K562 (cell line): ENCODE results near the gene USP37. TPM values are rescaled to one million over a fixed set of nuclear protein-coding genes. Genes with fewer than 3 reads are reported as not detected.

Experiments used
- CHD1 ChIP-seq: fragments of 200-600 bp; sonication (generic); IDR thresholded peaks from one replicate; pipeline ENCODE4 v1.6.1; 2012; ENCODE audit warnings: mild to moderate bottlenecking, moderate library complexity, low read length, inconsistent platforms
- MAFG ChIP-seq: fragments of 450-650 bp; conservative IDR thresholded peaks from 2 replicates; pipeline ENCODE4 v1.6.1; 2016; ENCODE audit warnings: missing genetic modification characterization, missing compliant biosample characterization
- MTA3 ChIP-seq: fragments of 450-650 bp; formaldehyde crosslinking; IDR thresholded peaks from 2 replicates; pipeline ENCODE4 v1.6.1; 2017; ENCODE audit warnings: mild to moderate bottlenecking, borderline replicate concordance
- NR2C1 ChIP-seq, 2 experiments: fragments of 450-650 bp; IDR thresholded peaks; 2 replicates each; pipeline ENCODE4 v1.6.1; 2017; ENCODE audit warnings: mild to moderate bottlenecking in 2 of 2, antibody characterized with exemption in 1 of 2, inconsistent platforms in 1 of 2, missing compliant biosample characterization in 1 of 2, missing genetic modification characterization in 1 of 2
- NR2C2 ChIP-seq, 2 experiments: fragments of 200-800 bp in 1 of 2; sonication (Bioruptor generic) in 1 of 2; sonication (generic) in 1 of 2; formaldehyde crosslinking in 1 of 2; IDR thresholded peaks; 2 replicates each; pipeline versions ENCODE4 v1.6.1 to v1.8.0; 2016 to 2022; ENCODE audit warnings: mild to moderate bottlenecking in 1 of 2, missing compliant biosample characterization in 1 of 2, missing genetic modification characterization in 1 of 2, missing genetic modification reagents in 1 of 2
- NR2F6 ChIP-seq: fragments of 450-650 bp; formaldehyde crosslinking; IDR thresholded peaks from 2 replicates; pipeline ENCODE4 v1.4.0; 2020; ENCODE audit warnings: mild to moderate bottlenecking
- SMARCA5 ChIP-seq: fragments of 450-650 bp; IDR thresholded peaks from 2 replicates; pipeline ENCODE4 v1.6.1; 2016
- SNIP1 ChIP-seq: fragments of 450-650 bp; IDR thresholded peaks from 2 replicates; pipeline ENCODE4 v1.7.1; 2017; ENCODE audit warnings: low read depth, mild to moderate bottlenecking
- STAG1 ChIP-seq: sonication (generic); formaldehyde crosslinking; IDR thresholded peaks from 2 replicates; pipeline ENCODE4 v1.5.0; 2020; ENCODE audit warnings: missing genetic modification reagents, borderline replicate concordance
- ZBED1 ChIP-seq: IDR thresholded peaks from 2 replicates; pipeline ENCODE4 v1.6.1; 2014
- ZFP36 ChIP-seq: fragments of 150-350 bp; IDR thresholded peaks from 2 replicates; pipeline ENCODE4 v1.6.1; 2018; ENCODE audit warnings: low read length, low read depth; ENCODE audit not compliant: partially characterized antibody
- ZNF134 ChIP-seq: fragments of 250-450 bp; sonication (Bioruptor Pico); conservative IDR thresholded peaks from 2 replicates; pipeline ENCODE4 v1.4.0; 2020
- ZNF212 ChIP-seq: fragments of 450-650 bp; formaldehyde crosslinking; IDR thresholded peaks from 2 replicates; pipeline ENCODE4 v1.4.0; 2020; ENCODE audit warnings: mild to moderate bottlenecking
- ZNF696 ChIP-seq: fragments of 250-450 bp; sonication (Bioruptor Pico); conservative IDR thresholded peaks from 2 replicates; pipeline ENCODE4 v1.4.0; 2020; ENCODE audit warnings: mild to moderate bottlenecking, moderate library complexity
- polyA plus RNA-seq, 8 experiments: library from polyadenylated mRNA; depleted of rRNA in 4 of 8; stranded (reverse) in 5 of 8; unstranded in 3 of 8; fragments of >200 nt; fragmentation: Nextera tagmentation in 2 of 8; fragmentation: Illumina TruSeq in 1 of 8; extraction: Ambion mirVana in 2 of 8; extraction: Trizol in 1 of 8; gene quantifications; 2 replicates each; pipeline versions ENCODE4 v1.2.1 to v1.2.3, GENCODE V29; 2011 to 2014; ENCODE audit warnings: inconsistent platforms in 1 of 8, missing spikeins in 1 of 8
- total RNA-seq, 7 experiments: library from RNA; depleted of rRNA in 6 of 7; stranded (reverse); fragments of >200 nt in 6 of 7; fragmentation: Illumina TruSeq in 2 of 7; extraction: Trizol in 2 of 7; gene quantifications; 2 replicates each; pipeline versions ENCODE4 v1.2.1 to v1.2.3, GENCODE V29; 2011 to 2021; ENCODE audit warnings: low replicate concordance in 1 of 7
- TF ChIP-seq, protein P1 (sequence below): fragments of 450-650 bp; IDR thresholded peaks from 2 replicates; pipeline ENCODE4 v1.6.1; 2016; ENCODE audit warnings: mild to moderate bottlenecking, moderate library complexity
- TF ChIP-seq, protein P2 (sequence below): fragments of 250-450 bp; sonication (Bioruptor Pico); IDR thresholded peaks from 2 replicates; pipeline ENCODE4 v1.8.0; 2022; ENCODE audit warnings: inconsistent platforms, mild to moderate bottlenecking, moderate library complexity, borderline replicate concordance

USP37 gene
- total and polyA plus RNA-seq, 9 of the 15 experiments (the other 6 are each of a cell fraction or from before 2014, with no cell fraction given) = 2.0 to 14.2 (median 8.5) TPM

DNA sequence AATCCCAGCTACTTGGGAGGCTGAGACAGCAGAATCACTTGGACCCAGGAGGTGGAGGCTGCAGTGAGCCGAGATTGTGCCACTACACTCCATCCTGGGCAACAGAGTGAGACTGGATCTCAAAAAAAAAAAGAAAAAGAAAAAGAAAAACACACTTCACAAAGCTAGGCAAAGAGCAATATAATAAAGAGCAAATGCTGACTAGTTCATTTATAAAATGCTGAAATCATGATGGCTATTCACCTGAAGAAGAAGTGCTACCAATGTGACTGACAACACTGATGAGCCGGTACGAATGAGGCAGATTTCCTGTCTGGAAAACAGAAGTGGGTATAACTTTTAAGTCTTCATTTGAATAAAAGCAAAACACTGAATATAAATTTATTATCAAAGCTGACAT is 111.3 kb downstream of the USP37 start (continued):
- TF ChIP-seq, protein P1, sequence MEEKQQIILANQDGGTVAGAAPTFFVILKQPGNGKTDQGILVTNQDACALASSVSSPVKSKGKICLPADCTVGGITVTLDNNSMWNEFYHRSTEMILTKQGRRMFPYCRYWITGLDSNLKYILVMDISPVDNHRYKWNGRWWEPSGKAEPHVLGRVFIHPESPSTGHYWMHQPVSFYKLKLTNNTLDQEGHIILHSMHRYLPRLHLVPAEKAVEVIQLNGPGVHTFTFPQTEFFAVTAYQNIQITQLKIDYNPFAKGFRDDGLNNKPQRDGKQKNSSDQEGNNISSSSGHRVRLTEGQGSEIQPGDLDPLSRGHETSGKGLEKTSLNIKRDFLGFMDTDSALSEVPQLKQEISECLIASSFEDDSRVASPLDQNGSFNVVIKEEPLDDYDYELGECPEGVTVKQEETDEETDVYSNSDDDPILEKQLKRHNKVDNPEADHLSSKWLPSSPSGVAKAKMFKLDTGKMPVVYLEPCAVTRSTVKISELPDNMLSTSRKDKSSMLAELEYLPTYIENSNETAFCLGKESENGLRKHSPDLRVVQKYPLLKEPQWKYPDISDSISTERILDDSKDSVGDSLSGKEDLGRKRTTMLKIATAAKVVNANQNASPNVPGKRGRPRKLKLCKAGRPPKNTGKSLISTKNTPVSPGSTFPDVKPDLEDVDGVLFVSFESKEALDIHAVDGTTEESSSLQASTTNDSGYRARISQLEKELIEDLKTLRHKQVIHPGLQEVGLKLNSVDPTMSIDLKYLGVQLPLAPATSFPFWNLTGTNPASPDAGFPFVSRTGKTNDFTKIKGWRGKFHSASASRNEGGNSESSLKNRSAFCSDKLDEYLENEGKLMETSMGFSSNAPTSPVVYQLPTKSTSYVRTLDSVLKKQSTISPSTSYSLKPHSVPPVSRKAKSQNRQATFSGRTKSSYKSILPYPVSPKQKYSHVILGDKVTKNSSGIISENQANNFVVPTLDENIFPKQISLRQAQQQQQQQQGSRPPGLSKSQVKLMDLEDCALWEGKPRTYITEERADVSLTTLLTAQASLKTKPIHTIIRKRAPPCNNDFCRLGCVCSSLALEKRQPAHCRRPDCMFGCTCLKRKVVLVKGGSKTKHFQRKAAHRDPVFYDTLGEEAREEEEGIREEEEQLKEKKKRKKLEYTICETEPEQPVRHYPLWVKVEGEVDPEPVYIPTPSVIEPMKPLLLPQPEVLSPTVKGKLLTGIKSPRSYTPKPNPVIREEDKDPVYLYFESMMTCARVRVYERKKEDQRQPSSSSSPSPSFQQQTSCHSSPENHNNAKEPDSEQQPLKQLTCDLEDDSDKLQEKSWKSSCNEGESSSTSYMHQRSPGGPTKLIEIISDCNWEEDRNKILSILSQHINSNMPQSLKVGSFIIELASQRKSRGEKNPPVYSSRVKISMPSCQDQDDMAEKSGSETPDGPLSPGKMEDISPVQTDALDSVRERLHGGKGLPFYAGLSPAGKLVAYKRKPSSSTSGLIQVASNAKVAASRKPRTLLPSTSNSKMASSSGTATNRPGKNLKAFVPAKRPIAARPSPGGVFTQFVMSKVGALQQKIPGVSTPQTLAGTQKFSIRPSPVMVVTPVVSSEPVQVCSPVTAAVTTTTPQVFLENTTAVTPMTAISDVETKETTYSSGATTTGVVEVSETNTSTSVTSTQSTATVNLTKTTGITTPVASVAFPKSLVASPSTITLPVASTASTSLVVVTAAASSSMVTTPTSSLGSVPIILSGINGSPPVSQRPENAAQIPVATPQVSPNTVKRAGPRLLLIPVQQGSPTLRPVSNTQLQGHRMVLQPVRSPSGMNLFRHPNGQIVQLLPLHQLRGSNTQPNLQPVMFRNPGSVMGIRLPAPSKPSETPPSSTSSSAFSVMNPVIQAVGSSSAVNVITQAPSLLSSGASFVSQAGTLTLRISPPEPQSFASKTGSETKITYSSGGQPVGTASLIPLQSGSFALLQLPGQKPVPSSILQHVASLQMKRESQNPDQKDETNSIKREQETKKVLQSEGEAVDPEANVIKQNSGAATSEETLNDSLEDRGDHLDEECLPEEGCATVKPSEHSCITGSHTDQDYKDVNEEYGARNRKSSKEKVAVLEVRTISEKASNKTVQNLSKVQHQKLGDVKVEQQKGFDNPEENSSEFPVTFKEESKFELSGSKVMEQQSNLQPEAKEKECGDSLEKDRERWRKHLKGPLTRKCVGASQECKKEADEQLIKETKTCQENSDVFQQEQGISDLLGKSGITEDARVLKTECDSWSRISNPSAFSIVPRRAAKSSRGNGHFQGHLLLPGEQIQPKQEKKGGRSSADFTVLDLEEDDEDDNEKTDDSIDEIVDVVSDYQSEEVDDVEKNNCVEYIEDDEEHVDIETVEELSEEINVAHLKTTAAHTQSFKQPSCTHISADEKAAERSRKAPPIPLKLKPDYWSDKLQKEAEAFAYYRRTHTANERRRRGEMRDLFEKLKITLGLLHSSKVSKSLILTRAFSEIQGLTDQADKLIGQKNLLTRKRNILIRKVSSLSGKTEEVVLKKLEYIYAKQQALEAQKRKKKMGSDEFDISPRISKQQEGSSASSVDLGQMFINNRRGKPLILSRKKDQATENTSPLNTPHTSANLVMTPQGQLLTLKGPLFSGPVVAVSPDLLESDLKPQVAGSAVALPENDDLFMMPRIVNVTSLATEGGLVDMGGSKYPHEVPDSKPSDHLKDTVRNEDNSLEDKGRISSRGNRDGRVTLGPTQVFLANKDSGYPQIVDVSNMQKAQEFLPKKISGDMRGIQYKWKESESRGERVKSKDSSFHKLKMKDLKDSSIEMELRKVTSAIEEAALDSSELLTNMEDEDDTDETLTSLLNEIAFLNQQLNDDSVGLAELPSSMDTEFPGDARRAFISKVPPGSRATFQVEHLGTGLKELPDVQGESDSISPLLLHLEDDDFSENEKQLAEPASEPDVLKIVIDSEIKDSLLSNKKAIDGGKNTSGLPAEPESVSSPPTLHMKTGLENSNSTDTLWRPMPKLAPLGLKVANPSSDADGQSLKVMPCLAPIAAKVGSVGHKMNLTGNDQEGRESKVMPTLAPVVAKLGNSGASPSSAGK = no peak
- TF ChIP-seq ZBED1 (no peak), ZFP36 (no peak), NR2C1 (IDR thresholded peaks at IDR 0.05) (no peak), NR2C1 (tag; IDR thresholded peaks at IDR 0.05) (no peak), MAFG (tag) (peak; percentile 37; the same call in 1 of the 2 replicates), STAG1 (no peak), NR2F6 (no peak), ZNF212 (CRISPR knock-in tag) (no peak), ZNF134 (CRISPR knock-in tag) (no peak), SMARCA5 (no peak), CHD1 (no peak), SNIP1 (no peak), NR2C2 (CRISPR knock-in tag; IDR thresholded peaks at IDR 0.05) (no peak), NR2C2 (tag; IDR thresholded peaks at IDR 0.05) (no peak), MTA3 (no peak), ZNF696 (CRISPR knock-in tag) (no peak)
- TF ChIP-seq, protein P2, sequence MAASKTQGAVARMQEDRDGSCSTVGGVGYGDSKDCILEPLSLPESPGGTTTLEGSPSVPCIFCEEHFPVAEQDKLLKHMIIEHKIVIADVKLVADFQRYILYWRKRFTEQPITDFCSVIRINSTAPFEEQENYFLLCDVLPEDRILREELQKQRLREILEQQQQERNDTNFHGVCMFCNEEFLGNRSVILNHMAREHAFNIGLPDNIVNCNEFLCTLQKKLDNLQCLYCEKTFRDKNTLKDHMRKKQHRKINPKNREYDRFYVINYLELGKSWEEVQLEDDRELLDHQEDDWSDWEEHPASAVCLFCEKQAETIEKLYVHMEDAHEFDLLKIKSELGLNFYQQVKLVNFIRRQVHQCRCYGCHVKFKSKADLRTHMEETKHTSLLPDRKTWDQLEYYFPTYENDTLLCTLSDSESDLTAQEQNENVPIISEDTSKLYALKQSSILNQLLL = no peak
